HUES6 (cell line): ENCODE data around the gene ZNF33B.

ENCODE experiments used
- H3K27ac ChIP-seq: 2 replicates; pipeline ENCODE4 v1.7.0; 2013; ENCODE audit warnings: low read depth, mild to moderate bottlenecking, low read length, inconsistent platforms
- H3K27me3 ChIP-seq: 2 replicates; pipeline ENCODE4 v1.6.1; 2013; ENCODE audit warnings: low read length; ENCODE audit not compliant: control insufficient read depth, insufficient read depth
- H3K36me3 ChIP-seq: 2 replicates; pipeline ENCODE4 v1.6.1; 2013; ENCODE audit warnings: low read length; ENCODE audit not compliant: control insufficient read depth, insufficient read depth
- H3K4me1 ChIP-seq: 2 replicates; pipeline ENCODE4 v1.6.1; 2013; ENCODE audit warnings: low read length; ENCODE audit not compliant: control insufficient read depth, insufficient read depth
- H3K4me3 ChIP-seq: 2 replicates; pipeline ENCODE4 v1.5.1; 2013; ENCODE audit warnings: low read depth, low read length
- H3K9ac ChIP-seq: one replicate; pipeline ENCODE4 v1.6.1; 2013; ENCODE audit warnings: mild to moderate bottlenecking, low read length
- H3K9me3 ChIP-seq: 2 replicates; pipeline ENCODE4 v1.6.1; 2013; ENCODE audit warnings: low read depth, low read length; ENCODE audit not compliant: control insufficient read depth, insufficient read depth

Gene ZNF33B

GRCh38 chr10:42645516-42645915 lies 7.1 kb upstream of the ZNF33B start:
- Histone ChIP-seq H3K4me3 (no peak overlapping the region), H3K27me3 (no peaks in the 10 kb centered on the region), H3K27ac (no peak overlapping the region), H3K9ac (no peak overlapping the region), H3K4me1 (no peaks in the 10 kb centered on the region), H3K36me3 (no peaks in the 10 kb centered on the region), H3K9me3 (no peaks in the 10 kb centered on the region; the same call in 1 of the 2 replicates)

- Histone ChIP-seq H3K9me3 (no peaks in the 10 kb centered on the region; the same call in 1 of the 2 replicates), H3K27me3 (no peaks in the 10 kb centered on the region), H3K36me3 (no peaks in the 10 kb centered on the region), H3K27ac (no peak overlapping the region), H3K4me3 (no peak overlapping the region), H3K9ac (no peak overlapping the region), H3K4me1 (no peaks in the 10 kb centered on the region)
These were observed 6.7 kb upstream of the ZNF33B start for GRCh38 chr10:42645103-42645502.

GRCh38 chr10:42640610-42641229 lies 2.4 kb upstream of the ZNF33B start:
- Histone ChIP-seq H3K27ac (no peak overlapping the region), H3K4me1 (peaks cover 9% of the 10 kb centered on the region; the same call in 1 of the 2 replicates)

DNA sequence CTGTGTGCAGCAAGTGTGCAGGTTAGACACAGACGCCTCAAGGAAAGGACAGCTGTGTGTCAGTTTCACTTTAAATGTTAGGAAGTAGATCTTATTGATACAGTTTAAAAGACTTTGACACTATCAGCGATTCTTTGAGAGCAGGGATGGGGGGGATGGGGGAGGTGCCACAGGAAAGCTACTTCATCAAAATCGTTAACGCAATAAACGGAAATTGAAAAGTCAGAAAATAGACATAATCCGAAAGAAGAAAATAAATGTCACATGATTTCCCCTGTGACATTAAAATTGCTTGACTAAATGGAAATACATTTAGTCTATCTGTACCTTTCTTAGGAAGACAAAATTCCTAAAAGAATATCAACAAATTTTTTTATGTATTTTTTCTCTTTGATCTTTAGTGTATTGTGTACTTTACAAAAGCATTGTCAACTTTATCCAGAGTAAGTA lies 476 bp upstream of the ZNF33B start:
- H3K36me3 ChIP-seq, result peaks cover 10% of the 10 kb centered on the region
- no peaks in the 10 kb centered on the region for H3K27me3 ChIP-seq
- H3K9ac ChIP-seq, result peak overlapping the region; percentile 94
- H3K27ac ChIP-seq, result no peak overlapping the region
- no peaks in the 10 kb centered on the region for H3K9me3 ChIP-seq
- H3K4me1 ChIP-seq, result peaks cover 9% of the 10 kb centered on the region; the same call in 1 of the 2 replicates
- peak overlapping the region; percentile 83 for H3K4me3 ChIP-seq

More at GRCh38 chr10:42640610-42641229, 2.4 kb upstream of the ZNF33B start:
- no peak overlapping the region for H3K9ac ChIP-seq
- H3K9me3 ChIP-seq, result no peaks in the 10 kb centered on the region
- peaks cover 3% of the 10 kb centered on the region; the same call in 1 of the 2 replicates for H3K36me3 ChIP-seq
- no peak overlapping the region for H3K4me3 ChIP-seq
- H3K27me3 ChIP-seq, result no peaks in the 10 kb centered on the region

GRCh38 chr10:42637648-42638054 lies 719 bp downstream of the ZNF33B start:
- Histone ChIP-seq H3K9me3 (no peaks in the 10 kb centered on the region), H3K27ac (peak overlapping the region; percentile 94)

DNA sequence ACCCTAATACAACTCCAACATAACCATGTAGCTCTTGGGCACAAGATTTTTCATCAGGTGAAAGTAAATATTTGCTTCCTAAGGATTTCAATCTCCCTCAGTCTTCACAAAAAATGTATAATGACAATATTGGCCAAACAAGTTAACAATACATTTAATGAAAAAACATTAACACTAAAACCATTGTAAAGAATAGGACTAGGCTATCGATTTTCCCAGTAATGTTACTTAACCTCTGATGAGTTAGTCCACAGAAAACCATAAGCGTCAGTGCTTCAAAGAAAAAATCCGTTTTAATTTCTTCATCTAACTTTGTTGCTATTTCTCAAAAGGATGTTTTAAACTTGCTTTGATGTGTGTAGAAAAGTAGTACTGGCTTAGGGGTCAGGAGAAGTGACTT lies 1.2 kb downstream of the ZNF33B start:
- Histone ChIP-seq H3K4me1 (peaks cover 9% of the 10 kb centered on the region; the same call in 1 of the 2 replicates), H3K9me3 (no peaks in the 10 kb centered on the region), H3K36me3 (peaks cover 19% of the 10 kb centered on the region), H3K4me3 (peak overlapping the region; percentile 83), H3K27me3 (no peaks in the 10 kb centered on the region), H3K27ac (no peak overlapping the region), H3K9ac (peak overlapping the region; percentile 94)

More at GRCh38 chr10:42637648-42638054, 719 bp downstream of the ZNF33B start:
- H3K9ac ChIP-seq, result peak overlapping the region; percentile 94
- peaks cover 16% of the 10 kb centered on the region for H3K36me3 ChIP-seq
- H3K4me3 ChIP-seq, result peak overlapping the region; percentile 83
- peaks cover 9% of the 10 kb centered on the region; the same call in 1 of the 2 replicates for H3K4me1 ChIP-seq
- no peaks in the 10 kb centered on the region for H3K27me3 ChIP-seq

DNA sequence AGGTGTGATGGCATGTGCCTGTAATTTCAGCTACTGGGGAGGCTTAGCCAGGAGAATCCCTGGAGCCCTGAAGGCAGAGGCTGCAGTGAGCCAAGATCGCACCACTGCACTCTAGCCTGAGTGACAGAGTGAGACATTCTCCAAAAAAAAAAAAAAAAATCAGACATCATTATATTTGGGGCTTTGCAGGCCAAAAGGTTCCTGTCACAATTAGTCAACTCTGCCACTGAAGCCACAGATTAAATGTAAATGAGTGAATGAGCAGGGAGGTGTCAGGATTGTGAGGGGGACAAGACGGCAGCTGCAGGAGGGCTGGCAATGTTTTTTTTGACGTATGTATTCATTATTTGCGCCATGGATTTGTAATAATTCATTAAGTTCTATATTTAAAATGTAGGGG lies 3.3 kb downstream of the ZNF33B start:
- Histone ChIP-seq H3K9me3 (no peaks in the 10 kb centered on the region), H3K4me1 (peaks cover 9% of the 10 kb centered on the region; the same call in 1 of the 2 replicates), H3K36me3 (peaks cover 37% of the 10 kb centered on the region), H3K27me3 (no peaks in the 10 kb centered on the region), H3K9ac (no peak overlapping the region), H3K27ac (no peak overlapping the region), H3K4me3 (no peak overlapping the region)

DNA sequence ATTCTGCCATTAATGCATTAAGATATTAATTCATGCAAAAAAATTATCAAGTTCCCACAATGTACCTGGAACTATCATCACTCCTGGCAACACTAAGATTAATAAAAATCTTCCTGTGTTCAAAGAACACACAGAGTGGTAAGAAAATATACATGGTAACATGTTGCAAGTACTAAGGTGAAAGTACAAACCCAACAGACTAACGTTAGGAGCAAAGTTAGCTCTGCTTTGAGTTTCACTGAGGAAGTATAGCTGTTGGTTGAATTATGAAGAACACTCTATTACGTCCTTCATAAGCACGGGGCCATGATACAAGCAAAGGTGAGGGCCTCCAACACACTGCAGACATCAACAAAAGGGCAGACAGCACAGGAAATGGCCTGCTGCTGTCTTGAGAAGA lies 5.8 kb downstream of the ZNF33B start:
- peaks cover 60% of the 10 kb centered on the region for H3K36me3 ChIP-seq

GRCh38 chr10:42630537-42631134 lies 7.7 kb downstream of the ZNF33B start:
- Histone ChIP-seq H3K36me3 (peaks cover 69% of the 10 kb centered on the region), H3K9ac (no peak overlapping the region), H3K9me3 (no peaks in the 10 kb centered on the region), H3K4me3 (no peak overlapping the region), H3K27me3 (no peaks in the 10 kb centered on the region), H3K4me1 (no peaks in the 10 kb centered on the region), H3K27ac (no peak overlapping the region)

More for the DNA sequence above, 5.8 kb downstream of the ZNF33B start:
- Histone ChIP-seq H3K9me3 (no peaks in the 10 kb centered on the region), H3K4me3 (no peak overlapping the region), H3K27ac (no peak overlapping the region), H3K27me3 (no peaks in the 10 kb centered on the region), H3K4me1 (peaks cover 8% of the 10 kb centered on the region; the same call in 1 of the 2 replicates), H3K9ac (no peak overlapping the region)

DNA sequence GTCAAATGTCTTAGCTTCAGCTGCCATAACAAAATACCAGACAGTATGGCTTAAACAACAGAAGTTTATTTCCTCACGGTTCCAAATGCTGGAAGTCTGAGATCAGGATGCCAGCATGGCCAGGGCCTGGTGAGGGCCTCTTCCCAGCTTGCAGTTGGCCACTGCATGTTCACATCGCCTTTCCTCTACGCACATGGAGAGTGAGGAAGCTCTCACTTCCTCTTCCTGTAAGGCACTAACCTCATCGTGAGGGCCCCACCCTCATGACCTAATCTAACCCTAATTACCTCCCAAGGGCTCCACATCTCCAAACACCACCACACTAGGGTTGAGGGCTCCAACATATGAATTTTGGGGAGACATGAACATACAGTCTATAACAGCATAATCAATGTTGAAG lies 14.4 kb downstream of the ZNF33B start:
- H3K27ac ChIP-seq, result no peak overlapping the region
- no peaks in the 10 kb centered on the region for H3K4me1 ChIP-seq
- no peak overlapping the region for H3K4me3 ChIP-seq
- H3K9me3 ChIP-seq, result no peaks in the 10 kb centered on the region
- H3K36me3 ChIP-seq, result peaks cover 56% of the 10 kb centered on the region
- no peaks in the 10 kb centered on the region for H3K27me3 ChIP-seq
- H3K9ac ChIP-seq, result no peak overlapping the region

DNA sequence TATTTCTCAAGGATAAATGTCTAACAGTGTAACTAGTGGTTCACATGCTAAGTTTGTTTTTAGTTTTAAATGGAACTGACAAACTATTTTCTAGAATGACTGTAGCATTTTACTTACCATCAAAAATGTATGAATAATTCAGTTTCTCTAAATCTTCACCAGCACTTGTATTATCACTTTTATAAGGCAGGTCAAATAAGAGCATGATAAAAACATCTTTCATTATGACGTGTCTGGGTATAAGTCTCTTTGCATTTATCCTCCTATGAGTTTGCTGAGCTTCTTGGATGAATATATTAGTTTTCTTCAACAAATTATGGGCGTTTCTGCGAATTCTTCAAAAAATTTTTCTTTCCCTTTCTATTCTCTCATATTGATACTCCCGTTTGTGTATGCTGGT lies 19.9 kb downstream of the ZNF33B start:
- no peak overlapping the region for H3K27ac ChIP-seq
- H3K9me3 ChIP-seq, result no peaks in the 10 kb centered on the region
- H3K4me3 ChIP-seq, result no peak overlapping the region
- no peaks in the 10 kb centered on the region for H3K27me3 ChIP-seq
- no peaks in the 10 kb centered on the region for H3K4me1 ChIP-seq
- no peak overlapping the region for H3K9ac ChIP-seq
- peaks cover 34% of the 10 kb centered on the region for H3K36me3 ChIP-seq
